Neutrophil (primary cell): Measurements from ENCODE around the gene KBTBD12.
"Not testable (repeated sequence)": the region's sequence is repeated elsewhere in the genome, so short reads cannot be mapped to it uniquely, and the experiment has no call there.

ENCODE experiments used
- H3K27ac ChIP-seq: fragments of 200-600 bp; sonication (generic); 2 replicates; pipeline ENCODE4 v1.5.1; 2016; ENCODE audit warnings: mild to moderate bottlenecking, moderate library complexity
- H3K27me3 ChIP-seq: fragments of 200-600 bp; sonication (generic); 2 replicates; pipeline ENCODE4 v1.6.0; 2016; ENCODE audit warnings: mild to moderate bottlenecking
- H3K36me3 ChIP-seq: fragments of 200-600 bp; sonication (generic); 2 replicates; pipeline ENCODE4 v1.5.1; 2017
- H3K4me1 ChIP-seq, 2 experiments: fragments of 200-600 bp in 1 of 2; sonication (generic) in 1 of 2; 1 replicate in 1 of 2; 2 replicates in 1 of 2; pipeline versions ENCODE4 v1.5.1 to v1.6.1; 2013 to 2016; ENCODE audit warnings: low read depth in 1 of 2, low read length in 1 of 2, mild to moderate bottlenecking in 1 of 2, moderate library complexity in 1 of 2; ENCODE audit not compliant: control insufficient read depth in 1 of 2, insufficient read depth in 1 of 2
- H3K4me3 ChIP-seq, 2 experiments: fragments of 200-600 bp in 1 of 2; sonication (generic) in 1 of 2; 1 replicate in 1 of 2; 2 replicates in 1 of 2; pipeline ENCODE4 v1.5.1; 2013 to 2016; ENCODE audit warnings: low read depth in 1 of 2, low read length in 1 of 2, mild to moderate bottlenecking in 1 of 2, moderate library complexity in 1 of 2
- H3K9me3 ChIP-seq: fragments of 200-600 bp; sonication (generic); 2 replicates; pipeline ENCODE4 v1.5.1; 2016
- CTCF ChIP-seq: fragments of 200-600 bp; sonication (generic); IDR thresholded peaks from 2 replicates; pipeline ENCODE4 v1.5.1; 2016; ENCODE audit warnings: antibody characterized with exemption

Gene KBTBD12

GRCh38 chr3:127908202-127908601 is 6.8 kb upstream of the KBTBD12 start:
- H3K27ac ChIP-seq, result no peak overlapping the region
- peaks cover 34% of the 10 kb centered on the region for H3K27me3 ChIP-seq
- H3K4me3 ChIP-seq, result no peak overlapping the region
- no peaks in the 10 kb centered on the region for H3K36me3 ChIP-seq
- TF ChIP-seq CTCF, result no peak
- peaks cover 5% of the 10 kb centered on the region for H3K9me3 ChIP-seq
- peaks cover 0 to 2% of the 10 kb centered on the region in 2 experiments for H3K4me1 ChIP-seq

DNA sequence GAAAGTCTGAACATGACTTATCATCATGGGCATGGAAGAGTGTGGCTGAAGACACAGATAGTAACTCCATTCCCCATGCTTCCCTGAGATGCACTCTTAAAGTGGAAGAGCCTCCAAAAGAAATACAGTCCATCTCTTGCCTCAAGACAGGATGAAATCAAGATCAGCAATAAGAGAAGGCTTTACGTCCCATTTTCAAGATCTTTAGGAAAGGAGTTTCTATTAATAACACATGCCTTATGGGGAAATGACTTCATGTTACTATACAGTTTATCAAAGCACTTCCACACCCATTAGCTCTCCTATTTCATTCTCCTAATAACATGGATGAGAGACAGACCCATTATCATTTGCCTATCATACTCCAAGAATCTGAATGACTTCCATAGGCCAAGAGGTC is 6.1 kb upstream of the KBTBD12 start:
- Histone ChIP-seq H3K36me3 (no peaks in the 10 kb centered on the region), H3K9me3 (peaks cover 5% of the 10 kb centered on the region), H3K4me1 (peaks cover 0 to 2% of the 10 kb centered on the region in 2 experiments), H3K27me3 (peaks cover 41% of the 10 kb centered on the region), H3K4me3 (no peak overlapping the region), H3K27ac (no peak overlapping the region)
- no peak for TF ChIP-seq CTCF

GRCh38 chr3:127909646-127910045 is 5.4 kb upstream of the KBTBD12 start:
- Histone ChIP-seq H3K27ac (no peak overlapping the region), H3K36me3 (no peaks in the 10 kb centered on the region), H3K4me3 (no peak overlapping the region), H3K27me3 (peaks cover 48% of the 10 kb centered on the region), H3K4me1 (peaks cover under 1 to 2% of the 10 kb centered on the region in 2 experiments), H3K9me3 (peaks cover 5% of the 10 kb centered on the region)
- TF ChIP-seq CTCF, result no peak

- Histone ChIP-seq H3K4me3 (no peak overlapping the region), H3K27me3 (peaks cover 67% of the 10 kb centered on the region)
Measured at GRCh38 chr3:127911421-127911931, 3.6 kb upstream of the KBTBD12 start.

DNA sequence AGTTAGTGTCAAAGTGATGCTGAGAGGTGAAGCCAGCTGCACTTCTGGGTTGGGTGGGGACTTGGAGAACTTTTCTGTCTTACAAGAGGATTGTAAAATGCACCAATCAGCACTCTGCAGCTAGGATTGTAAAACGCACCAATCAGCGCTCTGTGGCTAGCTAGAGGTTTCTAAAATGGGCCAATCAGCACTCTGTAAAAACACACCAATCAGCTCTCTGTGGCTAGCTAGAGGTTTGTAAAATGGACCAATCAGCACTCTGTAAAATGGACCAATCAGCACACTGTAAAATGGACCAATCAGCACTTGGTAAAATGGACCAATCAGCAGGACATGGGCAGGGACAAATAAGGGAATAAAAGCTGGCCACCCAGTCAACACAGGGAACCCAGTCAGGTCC is 1.2 kb upstream of the KBTBD12 start:
- not testable (repeated sequence) for H3K4me3 ChIP-seq, H3K27ac ChIP-seq, H3K36me3 ChIP-seq, H3K9me3 ChIP-seq, H3K4me1 ChIP-seq
- H3K27me3 ChIP-seq, result peaks cover 77% of the 10 kb centered on the region

More at GRCh38 chr3:127911421-127911931, 3.6 kb upstream of the KBTBD12 start:
- Histone ChIP-seq H3K27ac (no peak overlapping the region), H3K4me1 (peaks cover 7 to 8% of the 10 kb centered on the region in 2 experiments), H3K9me3 (peaks cover 5% of the 10 kb centered on the region), H3K36me3 (no peaks in the 10 kb centered on the region)
- TF ChIP-seq CTCF, result no peak

- Histone ChIP-seq H3K27me3 (peaks cover 80% of the 10 kb centered on the region), H3K27ac (no peak overlapping the region), H3K4me1 (peaks cover 6 to 7% of the 10 kb centered on the region in 2 experiments), H3K36me3 (no peaks in the 10 kb centered on the region), H3K9me3 (no peaks in the 10 kb centered on the region), H3K4me3 (no peak overlapping the region)
- TF ChIP-seq CTCF, result no peak
Measured at GRCh38 chr3:127914584-127914983, 448 bp upstream of the KBTBD12 start.
